HEK293 (cell line): Measurements from ENCODE around the gene ZNF878.
A peak's percentile ranks its signal among the peaks of the same experiment; 100 is the strongest.

ENCODE experiments used
- CTCF ChIA-PET: fragments of 350-600 bp; formaldehyde crosslinking; extraction: SDS; loops from one replicate; lab custom pipeline; 2021; ENCODE audit warnings: antibody characterized with exemption; lab: Yijun Ruan, JAX
- POLR2A ChIA-PET: fragments of 300-600 bp; formaldehyde crosslinking; extraction: SDS; loops from one replicate; lab custom pipeline; 2020; ENCODE audit warnings: antibody characterized with exemption, inconsistent platforms; lab: Yijun Ruan, JAX
- H3K27ac ChIP-seq: fragments of 200-500 bp; sonication (Bioruptor generic); 2 replicates; pipeline ENCODE4 v1.5.1; 2014; ENCODE audit warnings: low read depth, low read length, control low read depth, inconsistent platforms; ENCODE audit errors: extremely low read depth
- H3K36me3 ChIP-seq, 2 experiments: fragments of 200-500 bp in 1 of 2; sonication (Bioruptor generic) in 1 of 2; 1 replicate in 1 of 2; 2 replicates in 1 of 2; pipeline ENCODE4 v1.5.1; 2014 to 2017; ENCODE audit warnings: inconsistent platforms in 2 of 2, low read length in 2 of 2; ENCODE audit not compliant: control insufficient read depth in 2 of 2, insufficient read depth in 1 of 2
- H3K4me1 ChIP-seq: fragments of 200-500 bp; sonication (Bioruptor generic); 2 replicates; pipeline ENCODE4 v1.5.1; 2014; ENCODE audit warnings: mild to moderate bottlenecking, low read length, inconsistent platforms; ENCODE audit not compliant: control insufficient read depth, insufficient read depth
- H3K4me3 ChIP-seq: 2 replicates; pipeline ENCODE4 v1.5.1; 2011; ENCODE audit warnings: low read depth, mild to moderate bottlenecking, control low read depth, low read length, moderate library complexity
- H3K9me3 ChIP-seq: fragments of 200-500 bp; sonication (Bioruptor generic); 2 replicates; pipeline ENCODE4 v1.5.1; 2014; ENCODE audit warnings: low read depth, low read length, inconsistent platforms; ENCODE audit not compliant: control insufficient read depth, insufficient read depth
- SCRT1 ChIP-seq: fragments of 450-650 bp; formaldehyde crosslinking; IDR thresholded peaks from 2 replicates; pipeline ENCODE4 v1.5.1; 2016; ENCODE audit warnings: missing biosample characterization, missing genetic modification characterization, borderline replicate concordance
- ZBTB1 ChIP-seq: fragments of 450-650 bp; formaldehyde crosslinking; IDR thresholded peaks from 2 replicates; pipeline ENCODE4 v1.5.1; 2016; ENCODE audit warnings: missing biosample characterization, missing genetic modification characterization
- ZBTB48 ChIP-seq: fragments of 450-650 bp; formaldehyde crosslinking; IDR thresholded peaks from 2 replicates; pipeline ENCODE4 v1.5.1; 2016; ENCODE audit warnings: missing biosample characterization, missing genetic modification characterization
- ZFP37 ChIP-seq: fragments of 450-650 bp; formaldehyde crosslinking; IDR thresholded peaks from 2 replicates; pipeline ENCODE4 v1.5.1; 2016; ENCODE audit warnings: missing biosample characterization, missing genetic modification characterization
- ZNF132 ChIP-seq: fragments of 450-650 bp; formaldehyde crosslinking; IDR thresholded peaks from 2 replicates; pipeline ENCODE4 v1.5.1; 2017; ENCODE audit warnings: missing biosample characterization, missing genetic modification characterization, borderline replicate concordance
- ZNF146 ChIP-seq: fragments of 450-650 bp; formaldehyde crosslinking; IDR thresholded peaks from 2 replicates; pipeline ENCODE4 v1.5.1; 2016; ENCODE audit warnings: missing biosample characterization, missing genetic modification characterization
- ZNF221 ChIP-seq: fragments of 450-650 bp; formaldehyde crosslinking; IDR thresholded peaks from 2 replicates; pipeline ENCODE4 v1.5.1; 2017; ENCODE audit warnings: missing biosample characterization, missing genetic modification characterization, borderline replicate concordance
- ZNF324 ChIP-seq: fragments of 450-650 bp; formaldehyde crosslinking; IDR thresholded peaks from 2 replicates; pipeline ENCODE4 v1.5.1; 2016; ENCODE audit warnings: missing biosample characterization, missing genetic modification characterization
- ZNF341 ChIP-seq: fragments of 450-650 bp; formaldehyde crosslinking; IDR thresholded peaks from 2 replicates; pipeline ENCODE4; 2016; ENCODE audit warnings: low read depth, missing biosample characterization, missing genetic modification characterization
- ZNF426 ChIP-seq: fragments of 450-650 bp; formaldehyde crosslinking; IDR thresholded peaks from 2 replicates; pipeline ENCODE4 v1.5.1; 2017; ENCODE audit warnings: missing biosample characterization, missing genetic modification characterization, mild to moderate bottlenecking, inconsistent platforms, moderate library complexity
- ZNF510 ChIP-seq: fragments of 450-650 bp; formaldehyde crosslinking; IDR thresholded peaks from 2 replicates; pipeline ENCODE4 v1.5.1; 2018; ENCODE audit warnings: mild to moderate bottlenecking, missing genetic modification characterization, missing biosample characterization; ENCODE audit not compliant: insufficient replicate concordance
- ZNF623 ChIP-seq: fragments of 450-650 bp; formaldehyde crosslinking; IDR thresholded peaks from 2 replicates; pipeline ENCODE4 v1.5.1; 2016; ENCODE audit warnings: missing biosample characterization, missing genetic modification characterization
- ZNF629 ChIP-seq: fragments of 450-650 bp; formaldehyde crosslinking; IDR thresholded peaks from 2 replicates; pipeline ENCODE4 v1.5.1; 2017; ENCODE audit warnings: missing biosample characterization, missing genetic modification characterization
- ZNF670 ChIP-seq: fragments of 450-650 bp; formaldehyde crosslinking; IDR thresholded peaks from 2 replicates; pipeline ENCODE4 v1.5.1; 2016; ENCODE audit warnings: missing biosample characterization, missing genetic modification characterization, low read depth
- ZNF76 ChIP-seq: fragments of 450-650 bp; formaldehyde crosslinking; IDR thresholded peaks from 2 replicates; pipeline ENCODE4; 2016; ENCODE audit warnings: low read depth, missing biosample characterization, missing genetic modification characterization, borderline replicate concordance
- ZNF785 ChIP-seq: fragments of 450-650 bp; formaldehyde crosslinking; IDR thresholded peaks from 2 replicates; pipeline ENCODE4 v1.5.1; 2016; ENCODE audit warnings: missing biosample characterization, missing genetic modification characterization
- ZNF791 ChIP-seq: fragments of 450-650 bp; formaldehyde crosslinking; IDR thresholded peaks from 2 replicates; pipeline ENCODE4 v1.5.1; 2016; ENCODE audit warnings: missing biosample characterization, missing genetic modification characterization
- ZSCAN23 ChIP-seq: fragments of 450-650 bp; formaldehyde crosslinking; IDR thresholded peaks from 2 replicates; pipeline ENCODE4 v1.5.1; 2016; ENCODE audit warnings: missing biosample characterization, missing genetic modification characterization
- TF ChIP-seq, protein P1 (sequence below): fragments of 450-650 bp; formaldehyde crosslinking; IDR thresholded peaks from 2 replicates; pipeline ENCODE4 v1.5.1; 2016; ENCODE audit warnings: missing biosample characterization, missing genetic modification characterization
- TF ChIP-seq, protein P2 (sequence below): fragments of 450-650 bp; formaldehyde crosslinking; IDR thresholded peaks from 2 replicates; pipeline ENCODE4 v1.5.1; 2017; ENCODE audit warnings: missing biosample characterization, missing genetic modification characterization
- TF ChIP-seq, protein P3 (sequence below): IDR thresholded peaks from 2 replicates; pipeline ENCODE4 v1.6.1; 2011; ENCODE audit warnings: mild to moderate bottlenecking, low read depth, low read length, borderline replicate concordance
- TF ChIP-seq, protein P4 (sequence below): fragments of 450-650 bp; formaldehyde crosslinking; IDR thresholded peaks from 2 replicates; pipeline ENCODE4 v1.5.1; 2016; ENCODE audit warnings: missing biosample characterization, missing genetic modification characterization
- TF ChIP-seq, protein P5 (sequence below): fragments of 450-650 bp; formaldehyde crosslinking; IDR thresholded peaks from 2 replicates; pipeline ENCODE4 v1.5.1; 2016; ENCODE audit warnings: missing biosample characterization, missing genetic modification characterization, borderline replicate concordance
- TF ChIP-seq, protein P6 (sequence below): fragments of 450-650 bp; formaldehyde crosslinking; IDR thresholded peaks from 2 replicates; pipeline ENCODE4 v1.5.0; 2017; ENCODE audit warnings: missing biosample characterization, missing genetic modification characterization, borderline replicate concordance

Gene ZNF878

DNA sequence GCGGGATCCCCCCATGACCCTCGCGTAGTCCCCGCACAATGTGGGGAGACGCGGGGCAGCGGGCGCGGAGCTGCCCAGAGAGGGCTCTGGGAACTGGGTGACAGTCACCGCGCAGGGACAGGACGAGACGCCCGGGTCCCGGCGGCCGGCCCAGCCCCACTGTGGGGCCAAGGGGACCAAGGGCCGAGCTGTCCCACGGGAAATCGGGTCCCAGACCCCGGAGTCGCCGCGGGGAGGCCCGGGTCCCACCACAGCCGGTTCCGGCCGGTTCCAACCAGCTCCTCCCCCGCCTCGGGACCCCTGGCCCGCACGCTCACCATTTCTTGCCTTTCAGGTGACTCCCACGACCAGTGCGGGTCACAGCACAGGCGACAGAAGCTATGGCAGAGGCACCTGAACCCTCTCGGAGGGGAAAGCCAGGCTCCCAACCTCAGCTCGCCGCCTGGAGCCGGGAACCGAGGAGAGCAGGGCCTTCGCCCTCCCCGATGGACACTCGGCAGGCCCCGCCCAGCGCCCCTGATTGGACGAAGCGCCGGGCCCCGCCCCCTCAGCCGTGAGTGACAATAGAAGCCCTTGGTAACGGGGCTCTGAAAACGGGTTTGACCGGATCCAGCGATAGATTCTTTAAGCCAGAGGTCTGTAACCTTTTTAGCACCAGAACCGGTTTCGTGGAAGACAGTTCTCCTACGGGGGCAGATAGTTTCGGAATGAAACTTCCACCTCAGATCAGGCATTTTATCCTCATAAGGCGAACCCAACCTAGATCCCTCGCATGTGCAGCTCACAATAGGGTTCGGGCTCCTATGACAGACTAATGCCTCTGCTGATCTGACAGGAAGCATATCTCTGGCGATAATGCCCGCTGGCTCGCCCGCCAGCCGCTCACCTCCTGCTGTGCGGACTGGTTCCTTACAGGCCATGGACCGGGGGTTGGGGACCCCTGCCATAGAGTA is 17.3 kb downstream of the ZNF878 start, which contains the start of gene ZNF433:
Gene ZNF433 (minus strand): TSS at position 460 of the 953 bp plus-strand sequence. CDS start 140 bp downstream, at position 320.
- Histone ChIP-seq H3K9me3 (no peaks in the 10 kb centered on the region), H3K4me1 (no peaks in the 10 kb centered on the region), H3K27ac (no peak within 1 kb of the TSS), H3K4me3 (peak within 1 kb of the TSS; percentile 79), H3K36me3 (peaks cover 0 to 8% of the 10 kb centered on the region in 2 experiments; a peak in 1 of 3 replicates)
- CTCF ChIA-PET: interaction anchor here (0.6 to 1.3 kb wide), 2 partner anchors 24 to 82 kb away, joined by 3 to 4 read pairs; no protein-coding TSS in a partner anchor
- POLR2A ChIA-PET: interaction anchor here (0.6 to 2.8 kb wide), 8 partner anchors 17 to 503 kb away, joined by 3 to 35 read pairs (median 7); partner anchors contain the start of genes ZNF20, ZNF443, ZNF563 and ZNF700
- TF ChIP-seq ZNF221 (tag by site-specific recombination): no peak
- no peak for TF ChIP-seq ZNF629 (tag by site-specific recombination)
- TF ChIP-seq ZNF76 (tag by site-specific recombination): peak; percentile 43; the same call in 1 of the 2 replicates
- no peak for TF ChIP-seq ZSCAN23 (tag by site-specific recombination)
- no peak for TF ChIP-seq ZNF623 (tag by site-specific recombination)
- TF ChIP-seq ZNF510 (tag by site-specific recombination): no peak
- TF ChIP-seq, protein P1, sequence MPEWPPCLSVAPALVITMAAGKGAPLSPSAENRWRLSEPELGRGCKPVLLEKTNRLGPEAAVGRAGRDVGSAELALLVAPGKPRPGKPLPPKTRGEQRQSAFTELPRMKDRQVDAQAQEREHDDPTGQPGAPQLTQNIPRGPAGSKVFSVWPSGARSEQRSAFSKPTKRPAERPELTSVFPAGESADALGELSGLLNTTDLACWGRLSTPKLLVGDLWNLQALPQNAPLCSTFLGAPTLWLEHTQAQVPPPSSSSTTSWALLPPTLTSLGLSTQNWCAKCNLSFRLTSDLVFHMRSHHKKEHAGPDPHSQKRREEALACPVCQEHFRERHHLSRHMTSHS (tag by site-specific recombination): no peak
- TF ChIP-seq ZNF146: no peak
- no peak for TF ChIP-seq SCRT1 (tag by site-specific recombination)
- TF ChIP-seq ZBTB48: no peak
- TF ChIP-seq ZBTB1 (tag by site-specific recombination): no peak
- TF ChIP-seq ZNF426: no peak
- TF ChIP-seq, protein P2, sequence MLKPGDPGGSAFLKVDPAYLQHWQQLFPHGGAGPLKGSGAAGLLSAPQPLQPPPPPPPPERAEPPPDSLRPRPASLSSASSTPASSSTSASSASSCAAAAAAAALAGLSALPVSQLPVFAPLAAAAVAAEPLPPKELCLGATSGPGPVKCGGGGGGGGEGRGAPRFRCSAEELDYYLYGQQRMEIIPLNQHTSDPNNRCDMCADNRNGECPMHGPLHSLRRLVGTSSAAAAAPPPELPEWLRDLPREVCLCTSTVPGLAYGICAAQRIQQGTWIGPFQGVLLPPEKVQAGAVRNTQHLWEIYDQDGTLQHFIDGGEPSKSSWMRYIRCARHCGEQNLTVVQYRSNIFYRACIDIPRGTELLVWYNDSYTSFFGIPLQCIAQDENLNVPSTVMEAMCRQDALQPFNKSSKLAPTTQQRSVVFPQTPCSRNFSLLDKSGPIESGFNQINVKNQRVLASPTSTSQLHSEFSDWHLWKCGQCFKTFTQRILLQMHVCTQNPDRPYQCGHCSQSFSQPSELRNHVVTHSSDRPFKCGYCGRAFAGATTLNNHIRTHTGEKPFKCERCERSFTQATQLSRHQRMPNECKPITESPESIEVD: no peak
- no peak for TF ChIP-seq ZNF341 (tag by site-specific recombination)
- TF ChIP-seq, protein P3, sequence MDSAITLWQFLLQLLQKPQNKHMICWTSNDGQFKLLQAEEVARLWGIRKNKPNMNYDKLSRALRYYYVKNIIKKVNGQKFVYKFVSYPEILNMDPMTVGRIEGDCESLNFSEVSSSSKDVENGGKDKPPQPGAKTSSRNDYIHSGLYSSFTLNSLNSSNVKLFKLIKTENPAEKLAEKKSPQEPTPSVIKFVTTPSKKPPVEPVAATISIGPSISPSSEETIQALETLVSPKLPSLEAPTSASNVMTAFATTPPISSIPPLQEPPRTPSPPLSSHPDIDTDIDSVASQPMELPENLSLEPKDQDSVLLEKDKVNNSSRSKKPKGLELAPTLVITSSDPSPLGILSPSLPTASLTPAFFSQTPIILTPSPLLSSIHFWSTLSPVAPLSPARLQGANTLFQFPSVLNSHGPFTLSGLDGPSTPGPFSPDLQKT: no peak
- TF ChIP-seq ZNF132 (tag by site-specific recombination): no peak
- TF ChIP-seq ZNF670 (tag by site-specific recombination): no peak
- TF ChIP-seq, protein P4, sequence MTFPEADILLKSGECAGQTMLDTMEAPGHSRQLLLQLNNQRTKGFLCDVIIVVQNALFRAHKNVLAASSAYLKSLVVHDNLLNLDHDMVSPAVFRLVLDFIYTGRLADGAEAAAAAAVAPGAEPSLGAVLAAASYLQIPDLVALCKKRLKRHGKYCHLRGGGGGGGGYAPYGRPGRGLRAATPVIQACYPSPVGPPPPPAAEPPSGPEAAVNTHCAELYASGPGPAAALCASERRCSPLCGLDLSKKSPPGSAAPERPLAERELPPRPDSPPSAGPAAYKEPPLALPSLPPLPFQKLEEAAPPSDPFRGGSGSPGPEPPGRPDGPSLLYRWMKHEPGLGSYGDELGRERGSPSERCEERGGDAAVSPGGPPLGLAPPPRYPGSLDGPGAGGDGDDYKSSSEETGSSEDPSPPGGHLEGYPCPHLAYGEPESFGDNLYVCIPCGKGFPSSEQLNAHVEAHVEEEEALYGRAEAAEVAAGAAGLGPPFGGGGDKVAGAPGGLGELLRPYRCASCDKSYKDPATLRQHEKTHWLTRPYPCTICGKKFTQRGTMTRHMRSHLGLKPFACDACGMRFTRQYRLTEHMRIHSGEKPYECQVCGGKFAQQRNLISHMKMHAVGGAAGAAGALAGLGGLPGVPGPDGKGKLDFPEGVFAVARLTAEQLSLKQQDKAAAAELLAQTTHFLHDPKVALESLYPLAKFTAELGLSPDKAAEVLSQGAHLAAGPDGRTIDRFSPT: no peak
- TF ChIP-seq ZNF791 (tag by site-specific recombination): no peak
- peak; percentile 76; the same call in 1 of the 2 replicates for TF ChIP-seq ZFP37 (tag by site-specific recombination)
- TF ChIP-seq, protein P5, sequence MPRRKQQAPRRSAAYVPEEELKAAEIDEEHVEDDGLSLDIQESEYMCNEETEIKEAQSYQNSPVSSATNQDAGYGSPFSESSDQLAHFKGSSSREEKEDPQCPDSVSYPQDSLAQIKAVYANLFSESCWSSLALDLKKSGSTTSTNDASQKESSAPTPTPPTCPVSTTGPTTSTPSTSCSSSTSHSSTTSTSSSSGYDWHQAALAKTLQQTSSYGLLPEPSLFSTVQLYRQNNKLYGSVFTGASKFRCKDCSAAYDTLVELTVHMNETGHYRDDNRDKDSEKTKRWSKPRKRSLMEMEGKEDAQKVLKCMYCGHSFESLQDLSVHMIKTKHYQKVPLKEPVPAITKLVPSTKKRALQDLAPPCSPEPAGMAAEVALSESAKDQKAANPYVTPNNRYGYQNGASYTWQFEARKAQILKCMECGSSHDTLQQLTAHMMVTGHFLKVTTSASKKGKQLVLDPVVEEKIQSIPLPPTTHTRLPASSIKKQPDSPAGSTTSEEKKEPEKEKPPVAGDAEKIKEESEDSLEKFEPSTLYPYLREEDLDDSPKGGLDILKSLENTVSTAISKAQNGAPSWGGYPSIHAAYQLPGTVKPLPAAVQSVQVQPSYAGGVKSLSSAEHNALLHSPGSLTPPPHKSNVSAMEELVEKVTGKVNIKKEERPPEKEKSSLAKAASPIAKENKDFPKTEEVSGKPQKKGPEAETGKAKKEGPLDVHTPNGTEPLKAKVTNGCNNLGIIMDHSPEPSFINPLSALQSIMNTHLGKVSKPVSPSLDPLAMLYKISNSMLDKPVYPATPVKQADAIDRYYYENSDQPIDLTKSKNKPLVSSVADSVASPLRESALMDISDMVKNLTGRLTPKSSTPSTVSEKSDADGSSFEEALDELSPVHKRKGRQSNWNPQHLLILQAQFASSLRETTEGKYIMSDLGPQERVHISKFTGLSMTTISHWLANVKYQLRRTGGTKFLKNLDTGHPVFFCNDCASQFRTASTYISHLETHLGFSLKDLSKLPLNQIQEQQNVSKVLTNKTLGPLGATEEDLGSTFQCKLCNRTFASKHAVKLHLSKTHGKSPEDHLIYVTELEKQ (tag by site-specific recombination): no peak
- TF ChIP-seq, protein P6, sequence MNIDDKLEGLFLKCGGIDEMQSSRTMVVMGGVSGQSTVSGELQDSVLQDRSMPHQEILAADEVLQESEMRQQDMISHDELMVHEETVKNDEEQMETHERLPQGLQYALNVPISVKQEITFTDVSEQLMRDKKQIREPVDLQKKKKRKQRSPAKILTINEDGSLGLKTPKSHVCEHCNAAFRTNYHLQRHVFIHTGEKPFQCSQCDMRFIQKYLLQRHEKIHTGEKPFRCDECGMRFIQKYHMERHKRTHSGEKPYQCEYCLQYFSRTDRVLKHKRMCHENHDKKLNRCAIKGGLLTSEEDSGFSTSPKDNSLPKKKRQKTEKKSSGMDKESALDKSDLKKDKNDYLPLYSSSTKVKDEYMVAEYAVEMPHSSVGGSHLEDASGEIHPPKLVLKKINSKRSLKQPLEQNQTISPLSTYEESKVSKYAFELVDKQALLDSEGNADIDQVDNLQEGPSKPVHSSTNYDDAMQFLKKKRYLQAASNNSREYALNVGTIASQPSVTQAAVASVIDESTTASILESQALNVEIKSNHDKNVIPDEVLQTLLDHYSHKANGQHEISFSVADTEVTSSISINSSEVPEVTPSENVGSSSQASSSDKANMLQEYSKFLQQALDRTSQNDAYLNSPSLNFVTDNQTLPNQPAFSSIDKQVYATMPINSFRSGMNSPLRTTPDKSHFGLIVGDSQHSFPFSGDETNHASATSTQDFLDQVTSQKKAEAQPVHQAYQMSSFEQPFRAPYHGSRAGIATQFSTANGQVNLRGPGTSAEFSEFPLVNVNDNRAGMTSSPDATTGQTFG (tag by site-specific recombination): no peak
- TF ChIP-seq ZNF324 (tag by site-specific recombination): no peak; the same call in 1 of the 2 replicates
- TF ChIP-seq ZNF785 (tag by site-specific recombination): no peak
